ENCODE results near the gene IFT27.

The IFT27 gene

DNA sequence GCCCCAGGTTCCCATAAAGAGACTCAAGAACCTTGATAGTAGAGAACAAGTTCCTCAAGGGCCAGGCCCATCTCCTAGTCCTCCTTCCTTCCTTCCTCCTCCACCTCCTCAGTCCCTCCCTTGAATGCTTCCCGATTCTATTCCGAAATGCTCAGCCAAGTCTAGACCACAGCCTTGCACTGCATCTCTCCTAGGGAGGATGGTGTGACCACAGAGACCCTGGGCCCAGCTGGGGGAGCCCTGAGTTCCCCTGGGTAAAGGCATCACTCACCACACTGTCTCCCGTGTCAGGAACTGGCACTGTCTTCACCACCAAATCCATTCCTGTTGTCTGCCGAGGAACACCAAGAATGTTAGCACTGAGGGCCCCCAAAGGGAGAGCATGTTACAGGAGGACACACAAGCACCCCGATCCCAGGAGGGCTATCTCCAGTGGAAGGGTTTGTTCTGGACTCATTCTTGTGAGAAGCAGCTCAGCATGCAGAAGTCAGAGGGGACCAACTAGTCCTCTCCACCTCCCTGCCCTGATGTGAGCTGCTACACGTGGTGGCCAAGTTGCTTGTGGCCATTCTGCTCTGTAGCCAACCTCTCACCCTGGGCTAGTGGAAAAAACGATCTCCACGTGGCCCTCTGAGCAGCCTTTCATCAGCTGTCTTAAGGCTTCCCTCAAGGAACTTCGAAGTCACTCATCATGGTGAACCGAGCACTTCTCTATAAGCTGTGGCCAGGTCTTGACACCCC, 8.7 kb downstream of the IFT27 start:
- DNase-seq (ENCODE audit: extremely low spot score), result no peak
- ChIA-PET CTCF (interaction anchor here (0.9 to 21.5 kb wide), 5 partner anchors 9 to 211 kb away, joined by 3 to 164 read pairs (median 4); partner anchors contain the start of gene IFT27), POLR2A (interaction anchor here (0.6 kb wide), 1 partner anchor 1416 kb away, joined by 4 read pairs; no protein-coding TSS in a partner anchor)
- TF ChIP-seq, protein P1, sequence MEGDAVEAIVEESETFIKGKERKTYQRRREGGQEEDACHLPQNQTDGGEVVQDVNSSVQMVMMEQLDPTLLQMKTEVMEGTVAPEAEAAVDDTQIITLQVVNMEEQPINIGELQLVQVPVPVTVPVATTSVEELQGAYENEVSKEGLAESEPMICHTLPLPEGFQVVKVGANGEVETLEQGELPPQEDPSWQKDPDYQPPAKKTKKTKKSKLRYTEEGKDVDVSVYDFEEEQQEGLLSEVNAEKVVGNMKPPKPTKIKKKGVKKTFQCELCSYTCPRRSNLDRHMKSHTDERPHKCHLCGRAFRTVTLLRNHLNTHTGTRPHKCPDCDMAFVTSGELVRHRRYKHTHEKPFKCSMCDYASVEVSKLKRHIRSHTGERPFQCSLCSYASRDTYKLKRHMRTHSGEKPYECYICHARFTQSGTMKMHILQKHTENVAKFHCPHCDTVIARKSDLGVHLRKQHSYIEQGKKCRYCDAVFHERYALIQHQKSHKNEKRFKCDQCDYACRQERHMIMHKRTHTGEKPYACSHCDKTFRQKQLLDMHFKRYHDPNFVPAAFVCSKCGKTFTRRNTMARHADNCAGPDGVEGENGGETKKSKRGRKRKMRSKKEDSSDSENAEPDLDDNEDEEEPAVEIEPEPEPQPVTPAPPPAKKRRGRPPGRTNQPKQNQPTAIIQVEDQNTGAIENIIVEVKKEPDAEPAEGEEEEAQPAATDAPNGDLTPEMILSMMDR (IDR thresholded peaks at IDR 0.05; ENCODE audit: control extremely low read depth, extremely low read depth, low read depth, missing control alignments), result no peak

DNA sequence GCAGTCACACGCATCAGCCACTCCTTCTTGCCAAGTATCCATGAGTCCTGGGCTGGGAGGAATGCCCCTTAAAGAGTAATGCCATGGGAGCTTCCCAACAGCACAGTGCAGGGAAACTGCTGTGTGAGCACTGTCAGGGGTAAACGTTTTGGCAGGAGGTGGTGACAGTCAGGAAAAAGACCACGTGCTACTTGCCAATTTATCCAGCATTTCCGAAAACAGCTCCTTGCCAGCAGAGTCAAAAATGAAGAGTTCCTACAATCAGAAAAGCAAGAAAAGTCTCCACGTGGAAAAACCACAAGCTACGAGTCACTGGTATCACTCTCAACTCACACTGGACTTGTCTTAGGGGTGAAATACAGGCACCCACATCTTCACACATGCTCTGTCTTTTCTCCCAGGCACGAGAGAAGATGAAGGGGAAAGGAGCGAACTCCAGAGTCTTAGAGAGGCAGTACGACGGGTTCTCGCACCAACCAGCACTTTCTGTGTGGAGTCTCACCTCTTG, 9.9 kb downstream of the IFT27 start:
- DNase-seq (ENCODE audit: extremely low spot score), result no peak
- ChIA-PET CTCF (interaction anchor here (1.0 to 21.5 kb wide), 3 partner anchors 7 to 18 kb away, joined by 3 to 164 read pairs (median 4); partner anchors contain the start of gene IFT27), POLR2A (no interaction called here)
- TF ChIP-seq, protein P1 (IDR thresholded peaks at IDR 0.05; ENCODE audit: control extremely low read depth, extremely low read depth, low read depth, missing control alignments), result no peak

DNA sequence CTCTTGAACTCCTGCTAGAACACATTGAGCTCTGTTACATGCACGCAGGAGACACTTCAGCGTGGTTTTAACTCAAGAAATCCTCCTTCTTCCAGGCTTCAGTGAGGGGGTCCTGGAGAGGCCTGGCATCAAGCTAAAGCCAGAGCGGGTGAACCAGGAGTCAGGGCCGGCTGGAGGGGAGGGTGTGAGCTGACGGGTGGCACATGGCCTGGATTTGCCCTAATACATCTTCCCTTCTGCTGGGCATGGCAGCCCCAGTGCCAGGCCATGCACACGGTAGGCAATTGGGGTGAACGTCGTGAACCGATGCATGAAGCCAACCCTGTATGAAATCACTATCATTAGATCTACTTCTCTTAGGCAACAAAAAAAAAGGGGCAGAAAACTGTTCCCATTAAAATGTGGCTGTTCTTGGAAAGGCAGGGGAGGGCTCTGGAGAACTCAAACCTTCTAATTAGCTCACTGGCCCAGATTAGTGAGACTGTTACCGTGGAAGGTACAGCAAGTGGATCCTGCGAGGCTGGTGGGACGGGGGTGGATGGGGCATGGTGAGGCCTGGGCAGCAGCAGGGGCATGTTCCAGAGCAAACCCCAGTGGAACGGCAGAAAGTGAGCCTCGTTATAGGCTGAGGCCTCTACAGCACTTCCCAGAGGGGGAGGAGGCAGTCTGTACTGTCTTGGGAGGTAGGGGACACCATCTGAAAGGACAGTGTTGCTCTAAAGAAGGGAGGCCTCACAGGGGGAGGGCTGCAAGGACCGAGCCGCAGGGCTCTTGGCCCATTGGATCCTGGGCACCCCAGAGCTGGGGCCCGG, 10.6 kb downstream of the IFT27 start:
- TF ChIP-seq, protein P1 (IDR thresholded peaks at IDR 0.05; ENCODE audit: control extremely low read depth, extremely low read depth, low read depth, missing control alignments), result no peak
- POLR2A ChIA-PET, result no interaction called here
- DNase-seq (ENCODE audit: extremely low spot score), result no peak
- CTCF ChIA-PET, result interaction anchor here (1.0 to 21.5 kb wide), 3 partner anchors 7 to 19 kb away, joined by 3 to 164 read pairs (median 4); partner anchors contain the start of gene IFT27

DNA sequence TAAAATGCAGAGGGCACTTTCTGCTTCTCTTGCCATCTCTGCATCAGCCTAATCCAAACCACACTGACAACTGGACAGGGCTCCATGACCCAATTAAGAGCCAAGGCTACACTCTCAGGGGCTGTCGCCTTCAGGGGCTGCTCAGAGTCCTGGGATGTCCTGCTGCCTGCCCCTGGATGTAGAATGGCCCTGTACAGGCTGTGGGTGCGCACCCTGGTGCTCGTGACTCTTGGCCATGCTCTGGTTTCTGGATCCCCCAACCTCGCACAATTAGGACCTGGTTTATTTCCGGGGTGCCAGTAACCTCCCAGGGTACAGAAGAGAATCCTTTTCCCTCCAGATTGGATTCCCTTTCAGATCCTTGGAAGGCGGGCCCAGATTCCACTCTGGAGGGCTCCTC, 11.3 kb downstream of the IFT27 start:
- ChIA-PET CTCF (interaction anchor here (0.7 to 21.5 kb wide), 4 partner anchors 6 to 213 kb away, joined by 3 to 164 read pairs (median 4); partner anchors contain the start of gene IFT27), POLR2A (no interaction called here)

DNA sequence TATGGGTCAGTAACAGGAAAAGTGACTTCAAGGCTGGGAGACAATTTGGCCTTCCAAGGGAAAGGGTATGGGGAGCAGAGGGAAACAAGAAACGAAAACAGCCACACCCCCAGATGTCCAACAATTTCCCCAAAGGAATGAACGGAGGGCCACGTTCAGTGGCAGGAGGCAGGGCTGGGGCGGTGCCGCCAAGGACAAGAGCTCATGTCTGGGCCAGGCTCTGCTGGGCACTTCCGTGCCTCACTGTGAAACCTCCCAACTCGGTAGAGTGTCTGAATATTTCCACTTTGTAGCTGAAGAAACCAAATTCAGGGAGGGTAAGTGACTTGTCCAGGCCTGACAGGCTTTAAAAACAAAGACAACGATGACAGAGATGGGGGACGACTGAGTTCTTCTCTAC, 11.9 kb downstream of the IFT27 start:
- TF ChIP-seq, protein P1 (IDR thresholded peaks at IDR 0.05; ENCODE audit: control extremely low read depth, extremely low read depth, low read depth, missing control alignments), result no peak
- no peak for DNase-seq (ENCODE audit: extremely low spot score)
- POLR2A ChIA-PET, result no interaction called here
- CTCF ChIA-PET, result interaction anchor here (0.7 to 1.3 kb wide), 3 partner anchors 12 to 213 kb away, joined by 3 to 5 read pairs (median 3); partner anchors contain the start of gene IFT27

More for the DNA sequence above, 11.3 kb downstream of the IFT27 start:
- TF ChIP-seq, protein P1 (IDR thresholded peaks at IDR 0.05; ENCODE audit: control extremely low read depth, extremely low read depth, low read depth, missing control alignments), result no peak
- no peak for DNase-seq (ENCODE audit: extremely low spot score)

DNA sequence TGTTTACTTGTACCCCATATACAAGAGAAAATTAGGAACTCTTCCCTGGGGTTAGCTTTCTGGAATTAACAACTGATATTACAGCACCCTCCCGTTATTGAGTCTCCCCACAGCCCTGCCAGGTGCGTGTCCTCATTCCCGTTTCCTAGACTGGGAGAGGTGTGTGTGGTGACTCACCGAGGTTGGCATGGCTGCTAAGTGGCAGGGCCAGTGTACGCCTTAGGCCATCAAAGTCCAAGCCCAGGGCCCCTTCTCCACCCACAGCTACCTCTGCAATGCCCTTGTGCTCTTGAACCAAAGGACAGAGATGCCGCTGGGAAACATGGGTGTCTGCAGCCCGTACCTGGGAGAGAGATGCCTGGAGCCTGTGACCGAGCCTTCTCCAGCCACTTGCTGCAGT, 12.3 kb downstream of the IFT27 start:
- ChIA-PET CTCF (interaction anchor here (1.1 to 9.5 kb wide), 3 partner anchors 12 to 214 kb away, joined by 3 to 164 read pairs (median 5); partner anchors contain the start of gene IFT27), POLR2A (no interaction called here)
- no peak for DNase-seq (ENCODE audit: extremely low spot score)
- TF ChIP-seq, protein P1 (IDR thresholded peaks at IDR 0.05; ENCODE audit: control extremely low read depth, extremely low read depth, low read depth, missing control alignments), result no peak

Data from GM10248 (cell line).